ENCODE results near the gene SLC13A5.

DNA sequence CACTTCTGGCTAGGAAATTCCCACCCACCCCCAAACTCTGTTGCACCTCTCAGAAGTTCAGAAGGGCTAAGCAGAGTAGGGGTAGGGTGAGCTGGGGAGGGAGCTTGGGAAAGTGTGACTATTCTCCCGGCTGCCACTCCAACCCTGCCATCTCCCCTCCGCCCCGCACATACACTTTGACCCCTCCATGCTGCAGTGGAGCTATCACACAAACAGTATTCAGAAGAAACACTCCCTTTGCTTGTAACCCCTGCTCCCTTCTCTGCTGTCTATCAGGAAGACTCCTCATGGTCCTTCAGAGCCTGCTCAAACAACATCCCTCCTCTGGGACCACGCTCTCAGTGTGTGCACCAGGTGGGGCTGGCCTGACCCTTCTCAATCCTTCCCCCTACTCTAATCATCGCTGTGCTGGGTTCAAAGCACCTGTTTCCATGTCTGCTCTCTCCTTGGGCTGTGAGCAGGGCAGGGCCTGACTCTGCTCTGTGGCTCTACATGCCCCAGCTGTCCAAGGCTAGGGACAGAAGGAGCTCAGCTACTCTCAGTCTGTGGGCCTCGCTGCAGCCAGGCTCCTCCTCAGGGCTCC is 8.6 kb downstream of the SLC13A5 start:
- TF ChIP-seq, protein P1, sequence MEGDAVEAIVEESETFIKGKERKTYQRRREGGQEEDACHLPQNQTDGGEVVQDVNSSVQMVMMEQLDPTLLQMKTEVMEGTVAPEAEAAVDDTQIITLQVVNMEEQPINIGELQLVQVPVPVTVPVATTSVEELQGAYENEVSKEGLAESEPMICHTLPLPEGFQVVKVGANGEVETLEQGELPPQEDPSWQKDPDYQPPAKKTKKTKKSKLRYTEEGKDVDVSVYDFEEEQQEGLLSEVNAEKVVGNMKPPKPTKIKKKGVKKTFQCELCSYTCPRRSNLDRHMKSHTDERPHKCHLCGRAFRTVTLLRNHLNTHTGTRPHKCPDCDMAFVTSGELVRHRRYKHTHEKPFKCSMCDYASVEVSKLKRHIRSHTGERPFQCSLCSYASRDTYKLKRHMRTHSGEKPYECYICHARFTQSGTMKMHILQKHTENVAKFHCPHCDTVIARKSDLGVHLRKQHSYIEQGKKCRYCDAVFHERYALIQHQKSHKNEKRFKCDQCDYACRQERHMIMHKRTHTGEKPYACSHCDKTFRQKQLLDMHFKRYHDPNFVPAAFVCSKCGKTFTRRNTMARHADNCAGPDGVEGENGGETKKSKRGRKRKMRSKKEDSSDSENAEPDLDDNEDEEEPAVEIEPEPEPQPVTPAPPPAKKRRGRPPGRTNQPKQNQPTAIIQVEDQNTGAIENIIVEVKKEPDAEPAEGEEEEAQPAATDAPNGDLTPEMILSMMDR (IDR thresholded peaks at IDR 0.05) = no peak
- TF ChIP-seq POLR2A (IDR thresholded peaks at IDR 0.05) = no peak
